ENCODE data around the gene CYP19A1. TPM values are rescaled to one million over a fixed set of nuclear protein-coding genes. Genes with fewer than 3 reads are reported as not detected.
"Not testable (repeated sequence)": the region's sequence is repeated elsewhere in the genome, so short reads cannot be mapped to it uniquely, and the experiment has no call there.

The CYP19A1 gene
- total RNA-seq, 1 donor from 2014 or later: 0.58 TPM

DNA sequence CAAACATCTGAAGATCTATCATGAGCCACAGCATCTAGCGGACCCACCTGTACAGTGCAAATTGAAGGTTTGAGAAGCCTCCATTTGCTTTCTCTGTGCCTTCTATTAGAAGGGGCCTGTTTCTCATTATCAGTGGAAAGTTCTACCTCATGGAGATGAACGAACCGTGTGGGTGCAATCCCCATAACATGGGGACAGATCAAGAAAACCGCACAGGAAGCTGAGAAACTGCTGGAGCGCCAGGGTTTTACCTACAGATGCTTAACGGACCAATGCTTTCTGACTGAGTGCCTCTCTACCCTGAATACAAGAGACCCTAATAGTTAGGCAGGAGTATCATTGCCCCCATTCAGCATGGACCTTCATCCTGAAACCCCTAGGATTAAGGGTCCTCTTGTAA lies 53.5 kb downstream of the CYP19A1 start:
- ATAC-seq: no peak
- intact Hi-C loops (cut with DNase I): no loop called here
- H3K4me1 ChIP-seq: peaks cover 8% of the 10 kb centered on the region

DNA sequence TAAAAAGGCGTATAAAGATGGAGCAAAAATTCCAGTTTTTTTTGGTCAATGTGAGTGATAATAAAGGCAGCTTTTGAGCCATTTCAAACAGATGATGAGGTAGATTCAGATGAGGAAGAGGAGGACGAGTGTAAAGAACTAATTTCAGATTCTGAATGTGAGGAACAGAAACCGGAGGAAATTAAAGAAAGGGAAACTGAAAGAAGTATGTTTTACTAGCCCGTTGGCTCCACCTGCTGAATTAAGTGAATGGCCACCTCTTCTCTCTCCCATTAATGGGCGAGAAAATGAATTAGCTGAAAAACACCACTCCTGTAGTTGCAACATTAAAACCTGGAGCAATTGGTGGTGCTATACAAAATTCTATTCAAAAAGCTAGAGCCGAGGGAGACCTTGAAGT lies 55.4 kb downstream of the CYP19A1 start:
- intact Hi-C loops (cut with DNase I): no loop called here
- ATAC-seq: no peak
- DNase-seq: no peak
- Histone ChIP-seq H3K36me3 (no peaks in the 10 kb centered on the region), H3K27me3 (no peaks in the 10 kb centered on the region), H3K4me1 (peaks cover 8% of the 10 kb centered on the region), H3K9me3 (no peaks in the 10 kb centered on the region), H3K4me3 (no peak overlapping the region), H3K27ac (no peak overlapping the region)
- TF ChIP-seq CTCF (IDR thresholded peaks at IDR 0.05): peak; percentile 13

More for the DNA sequence above, 53.5 kb downstream of the CYP19A1 start:
- Histone ChIP-seq H3K27me3 (no peaks in the 10 kb centered on the region), H3K4me3 (no peak overlapping the region), H3K36me3 (no peaks in the 10 kb centered on the region), H3K27ac (no peak overlapping the region), H3K9me3 (no peaks in the 10 kb centered on the region)
- TF ChIP-seq CTCF (IDR thresholded peaks at IDR 0.05): no peak
- no peak for DNase-seq

- ATAC-seq; H3K36me3 ChIP-seq; H3K4me1 ChIP-seq; H3K9me3 ChIP-seq; intact Hi-C loops (cut with DNase I); H3K27me3 ChIP-seq; H3K27ac ChIP-seq; H3K4me3 ChIP-seq; DNase-seq: not testable (repeated sequence)
Observed at GRCh38 chr15:51282241-51282640, 56.2 kb downstream of the CYP19A1 start.

- no peaks in the 10 kb centered on the region for H3K36me3 ChIP-seq
- no peak overlapping the region for H3K4me3 ChIP-seq
- H3K9me3 ChIP-seq: no peaks in the 10 kb centered on the region
- ATAC-seq (peak; percentile 95), DNase-seq (peak; percentile 73)
- no peak overlapping the region for H3K27ac ChIP-seq
- peaks cover 8% of the 10 kb centered on the region for H3K4me1 ChIP-seq
- peak; percentile 69 for TF ChIP-seq CTCF (IDR thresholded peaks at IDR 0.05)
- intact Hi-C loops (cut with DNase I): no loop called here
- H3K27me3 ChIP-seq: no peaks in the 10 kb centered on the region
Observed at GRCh38 chr15:51281368-51281967, 56.9 kb downstream of the CYP19A1 start.

- H3K4me3 ChIP-seq: no peak overlapping the region
Observed at GRCh38 chr15:51280838-51281237, 57.6 kb downstream of the CYP19A1 start.

GRCh38 chr15:51279391-51279790 lies 59.0 kb downstream of the CYP19A1 start:
- Histone ChIP-seq H3K36me3 (no peaks in the 10 kb centered on the region), H3K27me3 (no peaks in the 10 kb centered on the region), H3K4me3 (no peak overlapping the region), H3K27ac (no peak overlapping the region), H3K9me3 (no peaks in the 10 kb centered on the region), H3K4me1 (peaks cover 8% of the 10 kb centered on the region)
- ATAC-seq (no peak), DNase-seq (no peak)
- TF ChIP-seq CTCF (IDR thresholded peaks at IDR 0.05): no peak
- intact Hi-C loops (cut with DNase I): no loop called here

More at GRCh38 chr15:51280838-51281237, 57.6 kb downstream of the CYP19A1 start:
- Histone ChIP-seq H3K36me3 (no peaks in the 10 kb centered on the region), H3K9me3 (no peaks in the 10 kb centered on the region), H3K4me1 (peaks cover 8% of the 10 kb centered on the region), H3K27me3 (no peaks in the 10 kb centered on the region), H3K27ac (no peak overlapping the region)
- no peak for TF ChIP-seq CTCF (IDR thresholded peaks at IDR 0.05)
- DNase-seq (no peak), ATAC-seq (no peak)
- intact Hi-C loops (cut with DNase I): no loop called here
